ENCODE data around the gene FURIN. TPM values are rescaled to one million over a fixed set of nuclear protein-coding genes. Genes with fewer than 3 reads are reported as not detected.
"Not testable (repeated sequence)": the region's sequence is repeated elsewhere in the genome, so short reads cannot be mapped to it uniquely, and the experiment has no call there.

Gene FURIN
- total RNA-seq, 1 donor from 2014 or later: 97.7 TPM

DNA sequence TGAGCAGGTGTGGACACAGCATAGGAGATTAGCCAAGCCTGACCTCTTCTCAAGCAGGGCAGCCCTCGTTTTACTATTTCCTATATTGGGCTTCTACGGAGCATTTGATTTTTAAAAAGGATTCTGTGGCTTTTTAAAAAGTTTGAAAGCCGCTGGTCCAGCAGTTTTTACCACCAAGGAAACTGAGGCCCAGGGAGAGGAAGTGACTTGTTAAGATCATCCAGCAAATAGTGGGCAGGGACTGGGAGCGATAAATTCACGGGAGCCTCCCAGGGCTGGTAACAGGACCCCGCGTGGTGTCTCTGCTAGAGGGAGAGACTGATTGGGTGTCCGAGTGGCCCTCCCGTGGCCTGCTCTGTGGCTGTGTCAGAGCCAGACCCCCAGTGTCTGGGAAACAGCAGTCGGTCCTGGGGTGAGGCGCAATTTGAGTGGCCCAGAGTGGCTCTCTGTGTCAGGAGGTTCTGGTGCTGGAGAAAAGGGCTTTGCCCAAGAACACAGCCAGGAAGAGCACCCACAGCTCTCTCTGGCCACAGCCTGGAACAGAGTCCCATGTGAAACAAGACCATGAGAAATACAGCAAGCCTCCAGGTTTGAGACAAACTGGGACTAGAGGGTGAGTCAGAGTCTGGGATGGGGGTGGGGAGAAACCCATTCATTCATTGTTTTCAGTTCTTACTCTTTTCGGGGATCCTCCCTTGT lies 4.2 kb downstream of the FURIN start:
- TF ChIP-seq, protein P1, sequence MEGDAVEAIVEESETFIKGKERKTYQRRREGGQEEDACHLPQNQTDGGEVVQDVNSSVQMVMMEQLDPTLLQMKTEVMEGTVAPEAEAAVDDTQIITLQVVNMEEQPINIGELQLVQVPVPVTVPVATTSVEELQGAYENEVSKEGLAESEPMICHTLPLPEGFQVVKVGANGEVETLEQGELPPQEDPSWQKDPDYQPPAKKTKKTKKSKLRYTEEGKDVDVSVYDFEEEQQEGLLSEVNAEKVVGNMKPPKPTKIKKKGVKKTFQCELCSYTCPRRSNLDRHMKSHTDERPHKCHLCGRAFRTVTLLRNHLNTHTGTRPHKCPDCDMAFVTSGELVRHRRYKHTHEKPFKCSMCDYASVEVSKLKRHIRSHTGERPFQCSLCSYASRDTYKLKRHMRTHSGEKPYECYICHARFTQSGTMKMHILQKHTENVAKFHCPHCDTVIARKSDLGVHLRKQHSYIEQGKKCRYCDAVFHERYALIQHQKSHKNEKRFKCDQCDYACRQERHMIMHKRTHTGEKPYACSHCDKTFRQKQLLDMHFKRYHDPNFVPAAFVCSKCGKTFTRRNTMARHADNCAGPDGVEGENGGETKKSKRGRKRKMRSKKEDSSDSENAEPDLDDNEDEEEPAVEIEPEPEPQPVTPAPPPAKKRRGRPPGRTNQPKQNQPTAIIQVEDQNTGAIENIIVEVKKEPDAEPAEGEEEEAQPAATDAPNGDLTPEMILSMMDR (IDR thresholded peaks at IDR 0.05; ENCODE audit: unreplicated experiment): no peak
- H3K36me3 Mint-ChIP-seq: peaks cover 13% of the 10 kb centered on the region
- no peak for DNase-seq (ENCODE audit: low spot score in 2 of 2, unreplicated experiment in 2 of 2)
- H3K4me3 Mint-ChIP-seq: peak overlapping the region; percentile 74
- H3K27ac Mint-ChIP-seq: peak overlapping the region; percentile 92
- H3K27me3 Mint-ChIP-seq (ENCODE audit: low read depth): no peaks in the 10 kb centered on the region
- H3K9me3 Mint-ChIP-seq: no peaks in the 10 kb centered on the region
- peaks cover 58% of the 10 kb centered on the region for H3K4me1 Mint-ChIP-seq

DNA sequence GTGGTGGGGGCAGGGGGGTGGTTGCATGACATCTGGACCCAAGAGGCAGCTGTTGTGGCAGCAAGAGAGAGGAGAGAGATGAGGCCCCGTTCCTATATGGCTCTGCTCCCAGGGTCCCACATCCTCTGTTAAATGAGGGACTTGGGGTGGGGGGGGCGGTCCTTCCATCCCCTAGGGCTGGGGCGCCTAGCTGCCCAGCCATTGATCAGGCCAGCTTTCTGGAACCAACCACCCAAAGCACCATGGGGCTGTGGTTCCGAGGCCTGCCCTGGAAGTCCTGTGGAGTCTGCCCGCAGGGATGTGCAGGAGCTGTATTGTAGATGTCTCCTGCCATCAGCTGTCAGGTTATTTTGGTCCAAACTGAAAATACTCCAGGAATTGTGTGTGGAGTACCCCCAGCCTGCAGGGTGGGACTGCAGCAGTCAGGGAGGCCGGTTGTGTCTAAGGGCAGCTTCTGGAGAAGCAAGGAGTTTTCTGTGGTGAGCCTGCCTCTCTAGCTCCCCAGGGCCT lies 5.2 kb downstream of the FURIN start:
- TF ChIP-seq, protein P1 (IDR thresholded peaks at IDR 0.05; ENCODE audit: unreplicated experiment): no peak
- no peaks in the 10 kb centered on the region for H3K27me3 Mint-ChIP-seq (ENCODE audit: low read depth)
- no peak for DNase-seq (ENCODE audit: low spot score in 2 of 2, unreplicated experiment in 2 of 2)
- peaks cover 50% of the 10 kb centered on the region for H3K4me1 Mint-ChIP-seq
- no peaks in the 10 kb centered on the region for H3K9me3 Mint-ChIP-seq
- H3K36me3 Mint-ChIP-seq: peaks cover 22% of the 10 kb centered on the region
- H3K27ac Mint-ChIP-seq: peak overlapping the region; percentile 92
- peak overlapping the region; percentile 74 for H3K4me3 Mint-ChIP-seq

DNA sequence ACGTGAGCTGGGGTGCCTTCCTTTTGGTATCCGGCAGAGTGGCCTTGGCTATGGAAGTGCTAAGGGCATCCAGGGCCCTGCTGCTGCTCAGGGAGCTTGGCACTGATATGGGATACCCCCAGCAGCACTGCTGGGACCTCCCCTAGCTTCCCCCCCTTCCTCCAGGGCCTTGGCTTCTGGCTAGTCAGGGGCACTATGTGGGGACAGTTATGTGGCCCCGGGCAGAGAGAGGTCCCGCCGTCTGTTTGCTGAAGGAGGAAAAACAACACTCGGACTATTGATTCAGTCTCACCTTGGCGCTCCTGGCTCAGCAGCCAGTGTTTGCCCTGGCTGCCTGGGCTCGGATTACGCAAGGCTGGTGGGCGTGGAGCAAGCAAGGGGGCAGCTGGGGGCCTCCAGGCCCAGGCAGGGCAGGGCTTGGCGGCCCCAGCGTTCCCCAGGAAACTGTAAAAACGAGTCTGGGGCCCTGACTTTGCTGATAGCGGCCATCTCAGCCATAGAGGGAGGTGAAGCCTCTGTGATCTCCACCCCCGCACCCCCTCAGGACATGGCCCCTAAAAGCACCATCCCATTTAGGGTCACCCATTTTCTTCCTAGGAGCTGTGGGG lies 5.7 kb downstream of the FURIN start:
- H3K4me3 Mint-ChIP-seq: peak overlapping the region; percentile 74
- peaks cover 22% of the 10 kb centered on the region for H3K36me3 Mint-ChIP-seq
- DNase-seq (ENCODE audit: low spot score in 2 of 2, unreplicated experiment in 2 of 2): no peak
- H3K27ac Mint-ChIP-seq: peak overlapping the region; percentile 89
- no peaks in the 10 kb centered on the region for H3K27me3 Mint-ChIP-seq (ENCODE audit: low read depth)
- H3K4me1 Mint-ChIP-seq: peaks cover 44% of the 10 kb centered on the region
- no peaks in the 10 kb centered on the region for H3K9me3 Mint-ChIP-seq
- TF ChIP-seq, protein P1 (IDR thresholded peaks at IDR 0.05; ENCODE audit: unreplicated experiment): no peak

DNA sequence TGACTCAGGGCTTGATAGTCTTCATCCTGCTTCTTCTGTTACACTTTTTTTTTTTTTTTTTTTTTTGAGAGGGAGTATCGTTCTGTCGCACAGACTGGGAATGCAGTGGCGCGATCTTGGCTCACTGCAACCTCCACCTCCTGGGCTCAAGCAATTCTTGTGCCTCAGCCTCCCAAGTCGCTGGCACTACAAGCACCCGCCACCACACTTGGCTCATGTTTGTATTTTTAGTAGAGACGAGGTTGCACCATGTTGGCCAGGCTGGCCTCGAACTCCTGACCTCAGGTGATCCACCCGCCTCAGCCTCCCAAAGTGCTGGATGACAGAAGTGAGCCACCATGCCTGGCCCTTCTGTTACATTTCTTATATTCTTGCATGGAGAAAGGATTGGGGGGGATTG lies 6.6 kb downstream of the FURIN start:
- H3K27me3 Mint-ChIP-seq (ENCODE audit: low read depth); H3K9me3 Mint-ChIP-seq; H3K27ac Mint-ChIP-seq; H3K4me3 Mint-ChIP-seq; DNase-seq (ENCODE audit: low spot score in 2 of 2, unreplicated experiment in 2 of 2): not testable (repeated sequence)
- H3K4me1 Mint-ChIP-seq: peaks cover 35% of the 10 kb centered on the region
- H3K36me3 Mint-ChIP-seq: peaks cover 27% of the 10 kb centered on the region

DNA sequence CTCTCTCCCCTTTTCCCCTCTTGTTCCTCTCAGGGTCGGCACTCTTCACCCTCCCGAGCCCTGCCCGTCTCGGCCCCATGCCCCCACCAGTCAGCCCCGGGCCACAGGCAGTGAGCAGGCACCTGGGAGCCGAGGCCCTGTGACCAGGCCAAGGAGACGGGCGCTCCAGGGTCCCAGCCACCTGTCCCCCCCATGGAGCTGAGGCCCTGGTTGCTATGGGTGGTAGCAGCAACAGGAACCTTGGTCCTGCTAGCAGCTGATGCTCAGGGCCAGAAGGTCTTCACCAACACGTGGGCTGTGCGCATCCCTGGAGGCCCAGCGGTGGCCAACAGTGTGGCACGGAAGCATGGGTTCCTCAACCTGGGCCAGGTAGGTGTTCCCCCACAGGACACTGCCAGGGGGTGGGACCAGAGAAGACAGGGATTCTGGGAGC lies 7.2 kb downstream of the FURIN start:
- H3K4me3 Mint-ChIP-seq: no peak overlapping the region
- H3K9me3 Mint-ChIP-seq: no peaks in the 10 kb centered on the region
- TF ChIP-seq, protein P1 (IDR thresholded peaks at IDR 0.05; ENCODE audit: unreplicated experiment): no peak
- no peaks in the 10 kb centered on the region for H3K27me3 Mint-ChIP-seq (ENCODE audit: low read depth)
- DNase-seq (ENCODE audit: low spot score in 2 of 2, unreplicated experiment in 2 of 2): no peak
- H3K36me3 Mint-ChIP-seq: peaks cover 27% of the 10 kb centered on the region
- H3K27ac Mint-ChIP-seq: no peak overlapping the region
- peaks cover 30% of the 10 kb centered on the region for H3K4me1 Mint-ChIP-seq

DNA sequence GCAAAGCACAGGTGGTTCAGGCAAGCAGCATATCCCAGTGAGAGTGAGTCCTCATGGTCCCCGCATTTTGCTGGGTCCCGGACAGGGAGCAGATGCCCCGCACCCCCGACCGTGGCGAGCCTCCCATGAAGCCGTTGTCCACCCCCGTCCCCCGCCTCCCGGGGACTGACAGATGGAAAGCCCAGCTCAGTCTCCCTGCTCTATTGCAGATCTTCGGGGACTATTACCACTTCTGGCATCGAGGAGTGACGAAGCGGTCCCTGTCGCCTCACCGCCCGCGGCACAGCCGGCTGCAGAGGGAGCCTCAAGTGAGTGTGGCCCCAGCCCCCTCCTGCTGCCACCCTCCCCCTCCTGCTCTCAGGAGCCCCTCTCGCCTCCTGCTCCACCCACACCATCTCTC lies 7.7 kb downstream of the FURIN start:
- Mint-ChIP-seq H3K27me3 (ENCODE audit: low read depth) (no peaks in the 10 kb centered on the region), H3K4me1 (peaks cover 26% of the 10 kb centered on the region), H3K4me3 (no peak overlapping the region), H3K27ac (no peak overlapping the region), H3K9me3 (no peaks in the 10 kb centered on the region), H3K36me3 (peaks cover 27% of the 10 kb centered on the region)
- TF ChIP-seq, protein P1 (IDR thresholded peaks at IDR 0.05; ENCODE audit: unreplicated experiment): no peak
- DNase-seq (ENCODE audit: low spot score in 2 of 2, unreplicated experiment in 2 of 2): no peak

Measured in mesothelial cell of epicardium (in vitro differentiated cells).